Activated CD4-positive, alpha-beta T cell treated with anti-CD3 and anti-CD28 coated beads, Interleukin-2, Interleukin-6, amounts not matched to agents 100 ng/mL and 50 ng/mL, durations not matched to agents 16 hours and 8 hours (primary cell): ENCODE measurements around the gene EXD3.
"Not testable (repeated sequence)": the region's sequence is repeated elsewhere in the genome, so short reads cannot be mapped to it uniquely, and the experiment has no call there.

ENCODE experiments used
- DNase-seq: peaks from one replicate; pipeline ENCODE4 v3.0.0-alpha.2; 2020

Gene EXD3

DNA sequence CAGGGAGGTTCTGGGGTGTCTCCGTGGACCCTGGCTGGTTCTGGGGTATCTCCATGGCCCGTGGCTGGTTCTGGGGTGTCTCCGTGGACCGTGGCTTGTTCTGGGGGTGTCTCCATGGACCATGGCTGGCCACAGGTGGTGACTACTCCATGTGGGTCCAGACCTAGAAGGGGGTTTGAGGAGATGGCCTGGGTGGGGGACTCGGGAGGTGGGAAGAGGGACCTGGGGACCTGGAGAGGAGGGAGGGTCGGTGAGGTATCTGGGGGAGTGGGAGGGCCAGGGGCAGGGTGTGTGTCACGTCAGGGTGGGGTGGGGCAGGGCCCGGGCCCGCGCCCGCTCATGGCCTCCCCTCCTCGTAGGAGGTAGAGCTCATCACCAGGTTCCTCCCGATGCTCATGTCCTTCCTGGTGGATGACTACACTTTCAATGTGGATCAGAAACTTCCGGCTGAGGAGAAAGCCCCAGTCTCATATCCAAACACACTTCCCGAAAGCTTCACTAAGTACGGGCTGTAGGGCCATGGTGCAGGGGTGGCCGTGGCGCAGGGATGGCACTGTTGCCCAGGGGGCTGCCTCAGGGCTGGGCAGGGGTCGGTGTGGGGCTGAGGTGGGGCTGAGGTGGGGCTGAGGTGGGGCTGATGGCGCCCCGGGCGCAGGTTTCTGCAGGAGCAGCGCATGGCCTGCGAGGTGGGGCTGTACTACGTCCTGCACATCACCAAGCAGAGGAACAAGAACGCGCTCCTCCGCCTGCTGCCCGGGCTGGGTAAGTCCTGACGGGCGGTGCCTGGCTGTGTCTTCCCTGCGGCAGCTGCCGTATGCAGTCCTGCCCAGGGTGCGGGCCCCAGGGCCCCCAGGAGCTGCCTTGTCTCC lies 156.1 kb downstream of the EXD3 start:
- no peak for DNase-seq

DNA sequence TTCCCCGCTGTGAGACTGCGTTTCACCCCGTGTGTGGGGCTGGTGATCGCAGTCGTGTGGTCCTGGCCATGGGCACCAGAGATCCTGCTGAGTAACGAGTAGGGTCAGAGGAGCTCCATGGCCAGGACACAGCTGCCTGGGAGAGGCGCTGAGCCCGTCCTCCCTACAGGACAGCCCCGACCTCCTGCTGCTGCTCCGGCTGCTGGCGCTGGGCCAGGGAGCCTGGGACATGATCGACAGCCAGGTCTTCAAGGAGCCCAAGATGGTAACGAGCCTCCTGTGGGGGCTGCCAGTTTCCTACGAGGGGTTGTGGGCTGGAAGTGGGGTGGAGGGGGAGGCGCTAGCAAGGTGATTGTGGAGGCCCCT lies 156.8 kb downstream of the EXD3 start:
- no peak for DNase-seq

DNA sequence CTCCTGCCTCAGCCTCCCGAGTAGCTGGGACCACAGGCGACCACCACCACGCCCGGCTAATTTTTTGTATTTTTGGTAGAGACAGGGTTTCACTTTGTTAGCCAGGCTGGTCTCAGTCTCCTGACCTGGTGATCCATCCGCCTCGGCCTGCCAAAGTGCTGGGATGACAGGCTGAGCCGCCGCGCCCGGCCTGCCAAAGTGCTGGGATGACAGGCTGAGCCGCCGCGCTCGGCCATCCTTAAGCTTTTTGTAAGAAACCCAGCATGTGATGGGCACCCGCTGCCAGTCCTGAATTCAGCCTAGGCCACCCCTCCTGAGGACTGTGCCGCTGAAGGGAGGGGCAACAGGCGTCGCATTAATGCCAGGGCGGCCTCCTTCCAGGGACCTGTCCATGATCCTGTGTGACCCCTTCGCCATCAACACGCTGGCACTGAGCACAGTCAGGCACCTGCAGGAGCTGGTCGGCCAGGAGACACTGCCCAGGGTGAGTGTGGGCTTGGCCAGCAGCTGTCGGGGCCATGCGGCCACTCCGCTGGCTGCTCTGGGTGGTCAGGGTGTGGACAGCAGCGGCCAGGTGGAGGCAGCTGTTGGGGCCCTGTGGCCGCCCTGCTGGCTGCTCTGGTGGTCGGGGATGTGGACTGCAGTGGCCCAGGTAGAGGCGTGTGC lies 157.3 kb downstream of the EXD3 start:
- no peak for DNase-seq

DNA sequence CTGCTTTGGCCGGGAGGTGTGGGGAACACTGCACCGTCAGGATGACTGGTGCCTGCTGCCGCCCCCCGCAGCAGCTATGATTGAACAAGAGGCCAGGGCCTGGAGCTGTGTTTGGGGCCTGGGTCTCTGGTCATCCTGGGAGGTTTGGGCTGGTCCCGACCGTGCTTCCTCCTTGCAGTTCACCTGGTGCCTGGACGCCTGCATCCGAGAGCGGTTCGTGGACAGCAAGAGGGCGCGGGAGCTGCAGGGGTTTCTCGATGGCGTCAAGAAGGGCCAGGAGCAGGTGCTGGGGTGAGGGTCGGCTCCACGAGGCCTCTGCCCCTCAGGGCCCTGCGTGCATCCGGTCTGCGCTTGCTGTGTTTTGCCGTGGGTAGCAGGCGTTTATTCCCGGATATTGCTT lies 158.9 kb downstream of the EXD3 start:
- DNase-seq, result no peak

- no peak for DNase-seq
These were observed 159.5 kb downstream of the EXD3 start for GRCh38 chr9:137263506-137263905.

DNA sequence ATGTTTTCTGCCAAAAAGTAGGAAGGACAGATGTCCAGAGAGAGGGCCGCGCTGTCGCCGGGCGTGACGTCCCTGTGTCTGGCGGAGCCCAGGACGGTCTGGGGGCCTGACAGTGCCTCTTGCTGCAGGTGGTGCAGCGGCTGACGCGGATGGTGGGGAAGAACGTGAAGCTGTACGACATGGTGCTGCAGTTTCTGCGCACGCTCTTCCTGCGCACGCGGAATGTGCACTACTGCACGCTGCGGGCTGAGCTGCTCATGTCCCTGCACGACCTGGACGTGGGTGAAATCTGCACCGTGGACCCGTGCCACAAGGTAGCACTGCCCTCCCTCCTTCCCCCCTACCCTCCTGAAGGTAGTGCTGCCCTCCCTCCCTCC lies 160.1 kb downstream of the EXD3 start:
- DNase-seq, result no peak

GRCh38 chr9:137262173-137262908 lies 160.6 kb downstream of the EXD3 start:
- not testable (repeated sequence) for DNase-seq
